Measurements from ENCODE around the gene ARL15.

DNA sequence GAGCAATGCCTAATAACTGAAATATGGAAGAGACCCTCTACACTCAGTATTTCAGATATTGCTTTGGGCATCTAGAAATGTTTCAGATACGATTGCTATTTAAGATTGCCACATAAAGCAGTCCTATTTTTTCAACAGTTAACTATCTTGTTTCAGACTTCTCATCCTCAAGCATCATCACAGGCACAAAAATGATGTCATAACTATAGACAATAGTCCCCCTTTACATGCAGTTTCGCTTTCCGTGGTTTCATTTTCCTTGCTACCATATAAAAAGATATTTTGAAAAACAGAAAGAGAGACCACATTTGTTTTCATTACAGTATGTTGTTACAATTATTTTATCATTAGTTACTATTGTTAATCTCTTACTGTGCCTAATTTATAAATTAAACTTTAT lies 402.5 kb downstream of the ARL15 start:
- TF ChIP-seq, protein P1, sequence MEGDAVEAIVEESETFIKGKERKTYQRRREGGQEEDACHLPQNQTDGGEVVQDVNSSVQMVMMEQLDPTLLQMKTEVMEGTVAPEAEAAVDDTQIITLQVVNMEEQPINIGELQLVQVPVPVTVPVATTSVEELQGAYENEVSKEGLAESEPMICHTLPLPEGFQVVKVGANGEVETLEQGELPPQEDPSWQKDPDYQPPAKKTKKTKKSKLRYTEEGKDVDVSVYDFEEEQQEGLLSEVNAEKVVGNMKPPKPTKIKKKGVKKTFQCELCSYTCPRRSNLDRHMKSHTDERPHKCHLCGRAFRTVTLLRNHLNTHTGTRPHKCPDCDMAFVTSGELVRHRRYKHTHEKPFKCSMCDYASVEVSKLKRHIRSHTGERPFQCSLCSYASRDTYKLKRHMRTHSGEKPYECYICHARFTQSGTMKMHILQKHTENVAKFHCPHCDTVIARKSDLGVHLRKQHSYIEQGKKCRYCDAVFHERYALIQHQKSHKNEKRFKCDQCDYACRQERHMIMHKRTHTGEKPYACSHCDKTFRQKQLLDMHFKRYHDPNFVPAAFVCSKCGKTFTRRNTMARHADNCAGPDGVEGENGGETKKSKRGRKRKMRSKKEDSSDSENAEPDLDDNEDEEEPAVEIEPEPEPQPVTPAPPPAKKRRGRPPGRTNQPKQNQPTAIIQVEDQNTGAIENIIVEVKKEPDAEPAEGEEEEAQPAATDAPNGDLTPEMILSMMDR (IDR thresholded peaks at IDR 0.05), result no peak
- no peak for TF ChIP-seq POLR2A (IDR thresholded peaks at IDR 0.05)
